ENCODE data around the gene CYP26B1.

Gene CYP26B1

GRCh38 chr2:72082021-72082601 lies 65.6 kb downstream of the CYP26B1 start:
- no peak for DNase-seq (ENCODE audit: low read depth in 2 of 2)

DNA sequence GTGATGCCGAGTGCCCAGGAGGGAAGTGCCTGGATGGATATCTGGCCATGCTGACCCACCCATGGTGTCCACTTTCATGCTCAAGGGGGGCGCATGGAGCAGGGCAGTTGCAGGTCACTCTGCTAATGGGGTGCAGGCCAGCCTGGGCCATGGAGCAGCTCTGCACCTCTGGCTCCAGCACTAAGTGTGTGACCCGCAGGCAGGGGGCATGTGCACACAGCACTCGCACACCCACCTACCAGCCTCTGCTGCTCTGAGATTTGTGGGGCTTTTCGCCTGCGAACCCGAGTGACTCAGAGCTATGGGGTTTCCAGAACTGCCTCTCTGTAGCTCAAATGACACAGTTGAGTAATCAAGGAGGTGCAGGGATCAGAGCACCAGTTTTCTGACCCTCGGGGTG lies 66.2 kb downstream of the CYP26B1 start:
- no peak for DNase-seq (ENCODE audit: low read depth in 2 of 2)

DNA sequence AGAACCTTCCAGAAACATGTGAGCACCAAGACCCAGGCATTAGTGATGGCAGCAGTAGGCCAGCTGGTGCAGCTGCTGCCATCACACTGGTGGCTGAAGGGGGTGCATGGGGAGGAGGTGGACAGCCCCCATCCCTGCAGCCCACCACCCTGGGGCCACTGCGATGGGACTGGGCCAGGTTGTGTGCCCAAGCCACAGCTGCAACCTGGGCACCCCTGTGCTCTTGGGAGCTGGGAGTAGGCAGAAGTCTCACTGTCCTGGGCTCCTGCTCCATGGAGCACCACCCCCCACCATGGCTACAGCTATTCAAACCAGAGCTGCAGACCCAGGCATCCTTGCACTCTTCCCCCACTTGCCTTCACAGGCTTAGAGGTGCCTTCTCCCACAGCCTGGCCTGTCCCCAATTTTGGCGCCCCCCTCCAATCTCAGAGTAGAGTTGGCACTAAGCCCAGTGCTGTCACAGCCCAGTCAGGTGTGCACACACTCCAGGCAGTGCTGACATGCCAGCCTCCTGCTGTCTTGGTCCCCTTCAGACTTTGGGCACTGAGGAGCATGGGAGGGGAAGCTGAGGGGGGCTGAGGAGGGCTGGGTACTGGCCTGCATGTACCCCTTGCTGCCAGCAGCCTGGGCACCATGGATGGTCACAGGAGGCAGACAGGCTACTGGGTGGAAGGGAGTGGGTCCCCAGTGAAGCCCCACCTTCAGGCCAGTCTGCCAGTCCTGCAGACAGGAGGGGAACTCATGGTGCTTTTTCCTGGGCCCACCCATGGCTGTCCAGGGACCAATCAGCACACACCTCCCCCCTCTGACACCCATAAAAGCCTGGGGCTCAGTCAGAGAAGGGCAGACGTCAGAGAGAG lies 67.1 kb downstream of the CYP26B1 start:
- DNase-seq (ENCODE audit: low read depth in 2 of 2): no peak
